Measurements from ENCODE around the gene IFNA14.
"Not testable (repeated sequence)": the region's sequence is repeated elsewhere in the genome, so short reads cannot be mapped to it uniquely, and the experiment has no call there.

IFNA14 gene

GRCh38 chr9:21228122-21228521 is 11.7 kb downstream of the IFNA14 start, which contains the start of gene IFNA17:
Gene IFNA17 (minus strand): TSS chr9:21228222. CDS start chr9:21228173, 49 bp downstream.
- Histone ChIP-seq H3K4me3 (no peak within 1 kb of the TSS), H3K9me3 (no peaks in the 10 kb centered on the region), H4K20me1 (no peaks in the 10 kb centered on the region), H3K27ac (no peak within 1 kb of the TSS), H3K27me3 (no peaks in the 10 kb centered on the region), H3K4me1 (no peaks in the 10 kb centered on the region), H3K9ac (no peak within 1 kb of the TSS), H3K36me3 (no peaks in the 10 kb centered on the region), H3K4me2 (no peak within 1 kb of the TSS)
- TF ChIP-seq Cebpa-rat (IDR thresholded peaks at IDR 0.05), result no peak

DNA sequence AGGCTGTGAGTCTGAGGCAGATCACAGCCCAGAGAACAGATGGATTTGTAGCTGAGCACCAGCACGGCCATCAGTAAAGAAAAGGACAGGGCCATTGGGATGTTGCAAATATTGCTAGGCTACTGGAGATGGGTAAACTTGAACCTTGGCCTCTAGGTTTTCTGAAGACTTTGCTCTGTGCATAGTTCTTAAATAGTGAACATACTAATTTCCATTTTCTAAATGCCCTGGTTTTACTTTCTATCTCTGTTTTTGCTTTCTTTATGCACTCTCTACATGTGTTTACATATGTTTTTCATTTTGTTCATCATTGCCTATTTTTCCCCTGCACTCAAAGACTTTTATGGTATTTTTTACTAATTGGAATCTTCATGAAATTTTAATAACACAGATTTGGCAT is 22.6 kb downstream of the IFNA14 start, which contains the start of gene IFNA16:
TSS of gene IFNA16 (minus strand) at position 101 of the 400 bp plus-strand sequence. CDS start at position 95, 6 bp downstream.
- not testable (repeated sequence) for H3K27ac ChIP-seq, H3K36me3 ChIP-seq, H3K4me1 ChIP-seq, H3K4me2 ChIP-seq, H3K9ac ChIP-seq, H3K9me3 ChIP-seq, H3K27me3 ChIP-seq, H3K4me3 ChIP-seq, H4K20me1 ChIP-seq

- H3K27ac ChIP-seq, H3K9me3 ChIP-seq, H3K4me2 ChIP-seq, H3K4me1 ChIP-seq, H3K9ac ChIP-seq, H3K36me3 ChIP-seq, H3K4me3 ChIP-seq, H3K27me3 ChIP-seq, H4K20me1 ChIP-seq: not testable (repeated sequence)
Measured at GRCh38 chr9:21213411-21214326, 26.1 kb downstream of the IFNA14 start.

DNA sequence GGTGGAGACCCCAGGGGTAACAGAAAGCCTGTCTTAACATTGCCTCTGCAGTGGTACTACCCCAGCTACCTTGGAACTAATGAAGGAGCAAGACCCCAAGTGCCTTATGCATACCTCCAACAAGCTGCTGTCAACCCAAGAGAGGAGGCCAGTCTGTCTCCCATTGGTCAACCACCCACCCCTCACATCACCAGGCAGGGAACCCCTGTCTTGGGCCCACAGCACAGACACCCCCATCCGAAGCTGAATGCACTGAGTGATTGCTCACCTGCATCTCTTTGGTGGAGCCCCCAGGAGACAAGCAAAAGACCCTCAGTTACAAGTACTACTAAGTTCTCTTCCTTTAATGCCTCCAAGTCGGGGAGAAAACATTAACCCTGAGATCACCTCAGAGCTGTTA is 27.6 kb downstream of the IFNA14 start:
- not testable (repeated sequence) for H3K9ac ChIP-seq, H3K9me3 ChIP-seq, H3K27me3 ChIP-seq, H4K20me1 ChIP-seq, H3K27ac ChIP-seq, H3K4me1 ChIP-seq, H3K4me3 ChIP-seq, H3K36me3 ChIP-seq, H3K4me2 ChIP-seq

GRCh38 chr9:21210782-21211181 is 29.0 kb downstream of the IFNA14 start:
- H3K9me3 ChIP-seq, H3K36me3 ChIP-seq, H4K20me1 ChIP-seq, H3K27ac ChIP-seq, H3K4me2 ChIP-seq, H3K27me3 ChIP-seq, H3K9ac ChIP-seq, H3K4me1 ChIP-seq, H3K4me3 ChIP-seq: not testable (repeated sequence)

DNA sequence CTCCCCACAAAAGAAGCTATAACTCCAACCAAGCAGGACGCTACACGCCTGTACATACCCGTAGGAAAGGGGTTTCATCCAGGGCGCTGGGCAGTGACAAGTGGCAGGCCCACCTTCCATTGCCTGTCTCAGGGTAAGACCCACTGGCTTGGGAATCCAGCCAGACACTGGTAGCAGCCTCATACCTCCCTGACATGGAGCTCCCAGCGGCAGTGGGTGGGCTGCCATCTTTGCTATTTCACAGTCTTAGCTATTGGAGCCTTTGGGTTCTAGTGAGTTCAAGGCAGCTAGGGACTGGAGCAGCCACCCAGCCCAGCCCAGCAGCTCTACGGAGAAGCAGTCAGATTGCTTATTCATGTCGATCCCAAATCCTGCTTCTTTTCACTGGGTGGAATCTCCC is 29.5 kb downstream of the IFNA14 start:
- Histone ChIP-seq H4K20me1 (no peaks in the 10 kb centered on the region), H3K4me3 (no peak overlapping the region), H3K9ac (no peak overlapping the region), H3K36me3 (no peaks in the 10 kb centered on the region), H3K9me3 (no peaks in the 10 kb centered on the region), H3K27ac (no peak overlapping the region), H3K27me3 (no peaks in the 10 kb centered on the region), H3K4me1 (no peaks in the 10 kb centered on the region), H3K4me2 (no peak overlapping the region)
- TF ChIP-seq Cebpa-rat (IDR thresholded peaks at IDR 0.05), result no peak

DNA sequence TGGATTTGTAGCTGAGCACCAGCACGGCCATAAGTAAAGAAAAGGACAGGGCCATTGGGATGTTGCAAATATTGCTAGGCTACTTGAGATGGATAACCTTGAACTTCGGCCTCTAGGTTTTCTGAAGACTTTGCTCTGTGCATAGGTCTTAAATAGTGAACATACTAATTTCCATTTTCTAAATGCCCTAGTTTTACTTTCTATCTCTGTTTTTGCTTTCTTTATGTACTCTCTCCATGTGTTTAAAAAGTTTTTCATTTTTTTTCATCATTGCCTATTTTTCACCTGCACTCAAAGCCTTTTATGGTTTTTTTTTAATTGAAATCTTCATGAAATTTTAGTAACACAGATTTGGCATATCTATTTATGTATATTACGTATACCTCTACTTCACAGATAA is 32.8 kb downstream of the IFNA14 start, which contains the start of gene IFNA10:
TSS of gene IFNA10 (minus strand) at position 101 of the 400 bp plus-strand sequence. CDS start at position 55, 46 bp downstream.
- not testable (repeated sequence) for H3K9me3 ChIP-seq, H3K4me3 ChIP-seq, H3K36me3 ChIP-seq, H3K9ac ChIP-seq, H3K27ac ChIP-seq, H3K27me3 ChIP-seq, H3K4me2 ChIP-seq, H3K4me1 ChIP-seq, H4K20me1 ChIP-seq

DNA sequence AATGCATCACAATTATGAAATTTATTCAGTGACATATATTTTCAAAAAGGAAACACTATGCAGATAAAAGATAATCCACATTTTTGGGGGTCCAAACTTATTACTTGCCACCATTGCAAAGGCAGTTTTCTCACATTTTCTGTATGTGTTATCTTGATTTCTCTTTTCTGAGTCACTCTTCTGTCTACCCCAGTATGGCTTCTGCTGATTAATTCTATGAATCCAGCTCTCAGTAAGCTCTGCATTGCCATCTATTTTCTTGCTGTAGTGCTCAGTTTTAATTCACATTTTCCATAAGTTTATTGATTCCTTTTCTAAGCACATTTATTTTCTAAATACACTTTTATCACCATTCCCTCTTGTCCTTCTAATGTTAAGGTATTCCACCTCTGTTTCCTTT is 34.6 kb downstream of the IFNA14 start:
- H3K4me3 ChIP-seq, result no peak overlapping the region
- H4K20me1 ChIP-seq, result no peaks in the 10 kb centered on the region
- H3K9me3 ChIP-seq, result peaks cover 5% of the 10 kb centered on the region; the same call in 1 of the 2 replicates
- no peak overlapping the region for H3K9ac ChIP-seq
- no peaks in the 10 kb centered on the region for H3K4me1 ChIP-seq
- no peak for TF ChIP-seq Cebpa-rat (IDR thresholded peaks at IDR 0.05)
- no peak overlapping the region for H3K27ac ChIP-seq
- H3K4me2 ChIP-seq, result no peak overlapping the region
- no peaks in the 10 kb centered on the region for H3K27me3 ChIP-seq
- no peaks in the 10 kb centered on the region for H3K36me3 ChIP-seq

DNA sequence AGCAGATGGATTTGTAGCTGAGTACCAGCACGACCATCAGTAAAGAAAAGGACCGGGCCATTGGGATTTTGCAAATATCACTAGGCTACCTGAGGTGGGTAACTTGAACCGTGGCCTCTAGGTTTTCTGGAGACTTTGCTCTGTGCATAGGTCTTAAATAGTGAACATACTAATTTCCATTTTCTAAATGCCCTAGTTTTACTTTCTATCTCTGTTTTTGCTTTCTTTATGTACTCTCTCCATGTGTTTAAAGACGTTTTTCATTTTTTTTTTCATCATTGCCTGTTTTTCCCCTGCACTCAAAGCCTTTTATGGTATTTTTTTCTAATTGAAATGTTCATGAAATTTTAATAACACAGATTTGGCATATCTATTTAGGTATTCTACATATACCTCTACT is 37.7 kb downstream of the IFNA14 start, which contains the start of gene IFNA7:
TSS of gene IFNA7 (minus strand) at position 101 of the 400 bp plus-strand sequence. CDS start at position 61, 40 bp downstream.
- not testable (repeated sequence) for H3K27ac ChIP-seq, H4K20me1 ChIP-seq, H3K36me3 ChIP-seq, H3K4me1 ChIP-seq, H3K9ac ChIP-seq, H3K4me2 ChIP-seq, H3K4me3 ChIP-seq, H3K9me3 ChIP-seq, H3K27me3 ChIP-seq

GRCh38 chr9:21194867-21195776 is 44.7 kb downstream of the IFNA14 start:
- H3K9me3 ChIP-seq, H3K4me3 ChIP-seq, H4K20me1 ChIP-seq, H3K4me1 ChIP-seq, H3K27me3 ChIP-seq, H3K9ac ChIP-seq, H3K27ac ChIP-seq, H3K36me3 ChIP-seq: not testable (repeated sequence)
- H3K4me2 ChIP-seq, result peak overlapping the region; percentile 12; the same call in 1 of the 2 replicates

Measured in BLaER1 (cell line).